ENCODE data around the gene GOLGA8K.
"Not testable (repeated sequence)": the region's sequence is repeated elsewhere in the genome, so short reads cannot be mapped to it uniquely, and the experiment has no call there.

GOLGA8K gene

GRCh38 chr15:32350563-32351220 lies 52.4 kb downstream of the GOLGA8K start:
- not testable (repeated sequence) for DNase-seq

DNA sequence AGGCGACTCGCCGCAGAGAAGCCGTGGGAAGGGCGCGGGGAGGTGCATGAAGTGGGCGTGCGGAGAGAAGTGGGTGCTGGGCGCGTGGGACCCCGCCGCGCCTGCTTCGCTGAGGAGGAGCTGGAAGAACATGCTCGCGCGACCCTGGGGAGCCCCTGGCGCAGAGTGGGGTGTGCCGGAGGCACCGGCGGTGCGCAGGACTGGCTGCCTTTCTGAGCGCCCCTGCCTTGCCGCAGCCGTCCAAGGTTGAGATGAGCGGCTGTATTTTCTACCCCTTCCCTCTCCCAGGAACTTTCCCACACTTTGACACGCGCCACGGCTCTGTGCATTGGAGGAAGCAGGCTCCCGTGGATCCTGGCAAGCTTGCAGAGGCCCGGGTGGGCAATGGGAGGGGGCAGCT lies 56.1 kb downstream of the GOLGA8K start:
- not testable (repeated sequence) for DNase-seq

GRCh38 chr15:32345978-32346547 lies 57.0 kb downstream of the GOLGA8K start:
- DNase-seq, result not testable (repeated sequence)

- not testable (repeated sequence) for DNase-seq
Observed at GRCh38 chr15:32343921-32344320, 59.2 kb downstream of the GOLGA8K start.
